Osteoblast (primary cell): ENCODE data around the gene CSMD2. TPM values are rescaled to one million over a fixed set of nuclear protein-coding genes. Genes with fewer than 3 reads are reported as not detected.

Experiments used
- DNase-seq: peaks from one replicate; pipeline ENCODE4 v3.0.0; 2011; ENCODE audit warnings: low spot score, mixed read lengths; ENCODE audit not compliant: insufficient read length; ENCODE audit errors: missing footprints
- H2AFZ ChIP-seq: 2 replicates; pipeline ENCODE4 v1.6.0; 2011; ENCODE audit warnings: mild to moderate bottlenecking, low read length
- H3K27ac ChIP-seq: 2 replicates; pipeline ENCODE4 v1.5.1; 2011; ENCODE audit warnings: mild to moderate bottlenecking, low read depth, low read length, moderate library complexity
- H3K27me3 ChIP-seq: 2 replicates; pipeline ENCODE4 v1.6.0; 2012; ENCODE audit warnings: mild to moderate bottlenecking, control low read depth, inconsistent platforms, low read length, moderate library complexity; ENCODE audit not compliant: insufficient read depth
- H3K36me3 ChIP-seq: 2 replicates; pipeline ENCODE4 v1.5.1; 2011; ENCODE audit warnings: mild to moderate bottlenecking, low read length, control low read depth, moderate library complexity; ENCODE audit not compliant: insufficient read depth
- H3K4me1 ChIP-seq: 2 replicates; pipeline ENCODE4 v1.5.1; 2011; ENCODE audit warnings: mild to moderate bottlenecking, low read length, control low read depth, moderate library complexity; ENCODE audit not compliant: insufficient read depth
- H3K4me2 ChIP-seq: 2 replicates; pipeline ENCODE4 v1.6.0; 2011; ENCODE audit warnings: mild to moderate bottlenecking, low read length; ENCODE audit not compliant: insufficient read depth
- H3K4me3 ChIP-seq: fragments of 200-600 bp; sonication (generic); 3 replicates; pipeline ENCODE4 v1.5.1; 2012; ENCODE audit warnings: mild to moderate bottlenecking, low read length, inconsistent platforms; ENCODE audit not compliant: insufficient read depth
- H3K79me2 ChIP-seq: 2 replicates; pipeline ENCODE4 v1.6.0; 2012; ENCODE audit warnings: mild to moderate bottlenecking, low read length, control low read depth, inconsistent platforms; ENCODE audit not compliant: insufficient read depth
- H3K9me3 ChIP-seq: 2 replicates; pipeline ENCODE4 v1.5.1; 2011; ENCODE audit warnings: low read depth, low read length, control low read depth
- H4K20me1 ChIP-seq: 2 replicates; pipeline ENCODE4 v1.6.0; 2012; ENCODE audit warnings: mild to moderate bottlenecking, low read length, control low read depth; ENCODE audit not compliant: insufficient read depth
- CTCF ChIP-seq: IDR thresholded peaks from 2 replicates; pipeline ENCODE4 v1.5.1; 2011; ENCODE audit warnings: mild to moderate bottlenecking, low read depth, low read length, moderate library complexity; ENCODE audit errors: extremely low read depth
- total RNA-seq: library from RNA; depleted of rRNA; stranded (reverse); fragments of >200 nt; gene quantifications from 2 replicates; pipeline ENCODE4 v1.2.3, GENCODE V29; 2012

CSMD2 gene
- total RNA-seq, 1 donor: 0.36 TPM

- no peak for DNase-seq
- H3K4me2 ChIP-seq: no peak overlapping the region
- no peak overlapping the region for H3K27ac ChIP-seq
- H3K27me3 ChIP-seq: no peaks in the 10 kb centered on the region
- no peaks in the 10 kb centered on the region for H3K79me2 ChIP-seq
- H2AFZ ChIP-seq: no peak overlapping the region
- H4K20me1 ChIP-seq: no peaks in the 10 kb centered on the region
- no peak for TF ChIP-seq CTCF
- no peaks in the 10 kb centered on the region for H3K4me1 ChIP-seq
- no peaks in the 10 kb centered on the region for H3K9me3 ChIP-seq
- no peak overlapping the region for H3K4me3 ChIP-seq
- H3K36me3 ChIP-seq: no peaks in the 10 kb centered on the region
These were observed 191.1 kb downstream of the CSMD2 start for GRCh38 chr1:33973799-33974545.

- no peak for DNase-seq
- Histone ChIP-seq H3K79me2 (no peaks in the 10 kb centered on the region), H3K9me3 (no peaks in the 10 kb centered on the region), H3K4me2 (no peak overlapping the region), H3K4me3 (no peak overlapping the region), H3K4me1 (no peaks in the 10 kb centered on the region), H2AFZ (no peak overlapping the region), H3K36me3 (no peaks in the 10 kb centered on the region), H3K27me3 (no peaks in the 10 kb centered on the region), H3K27ac (no peak overlapping the region), H4K20me1 (no peaks in the 10 kb centered on the region)
- TF ChIP-seq CTCF: no peak
These were observed 192.2 kb downstream of the CSMD2 start for GRCh38 chr1:33972676-33973395.

GRCh38 chr1:33971913-33972312 is 193.1 kb downstream of the CSMD2 start:
- H3K4me1 ChIP-seq: no peaks in the 10 kb centered on the region
- no peak overlapping the region for H3K4me3 ChIP-seq
- H2AFZ ChIP-seq: no peak overlapping the region
- TF ChIP-seq CTCF: no peak
- no peaks in the 10 kb centered on the region for H3K36me3 ChIP-seq
- H3K4me2 ChIP-seq: no peak overlapping the region
- DNase-seq: no peak
- no peaks in the 10 kb centered on the region for H3K79me2 ChIP-seq
- no peaks in the 10 kb centered on the region for H3K27me3 ChIP-seq
- no peak overlapping the region for H3K27ac ChIP-seq
- H3K9me3 ChIP-seq: no peaks in the 10 kb centered on the region
- H4K20me1 ChIP-seq: no peaks in the 10 kb centered on the region

GRCh38 chr1:33971018-33971710 is 193.9 kb downstream of the CSMD2 start:
- H3K36me3 ChIP-seq: no peaks in the 10 kb centered on the region
- no peak overlapping the region for H3K27ac ChIP-seq
- no peaks in the 10 kb centered on the region for H4K20me1 ChIP-seq
- no peak overlapping the region for H3K4me2 ChIP-seq
- no peaks in the 10 kb centered on the region for H3K4me1 ChIP-seq
- H3K4me3 ChIP-seq: no peak overlapping the region
- DNase-seq: no peak
- H2AFZ ChIP-seq: no peak overlapping the region
- TF ChIP-seq CTCF: no peak
- H3K27me3 ChIP-seq: no peaks in the 10 kb centered on the region
- no peaks in the 10 kb centered on the region for H3K9me3 ChIP-seq
- no peaks in the 10 kb centered on the region for H3K79me2 ChIP-seq
